OCI-LY3 (cell line): ENCODE measurements around the gene VRK3.
"Not testable (repeated sequence)": the region's sequence is repeated elsewhere in the genome, so short reads cannot be mapped to it uniquely, and the experiment has no call there.

Experiments used
- CTCF ChIP-seq: fragments of 200-600, 300-600 bp; sonication (generic); IDR thresholded peaks from 2 replicates; pipeline ENCODE4 v1.5.1; 2014; ENCODE audit warnings: antibody characterized with exemption, low read length, low read depth
- EZH2phosphoT487 ChIP-seq: fragments of 200-600 bp; shearing (Covaris generic); IDR thresholded peaks from 2 replicates; pipeline ENCODE4 v1.6.1; 2018; ENCODE audit warnings: antibody characterized with exemption, mixed run types, low read depth

GRCh38 chr19:49960980-49961379 is 64.2 kb downstream of the VRK3 start, which contains the start of gene SIGLEC11:
- not testable (repeated sequence) for TF ChIP-seq EZH2phosphoT487, CTCF
